ENCODE measurements around the gene TRPM1.

The TRPM1 gene

GRCh38 chr15:31020542-31020941, 81.0 kb downstream of the TRPM1 start:
- no peak for DNase-seq (ENCODE audit: low read depth in 2 of 2)

DNA sequence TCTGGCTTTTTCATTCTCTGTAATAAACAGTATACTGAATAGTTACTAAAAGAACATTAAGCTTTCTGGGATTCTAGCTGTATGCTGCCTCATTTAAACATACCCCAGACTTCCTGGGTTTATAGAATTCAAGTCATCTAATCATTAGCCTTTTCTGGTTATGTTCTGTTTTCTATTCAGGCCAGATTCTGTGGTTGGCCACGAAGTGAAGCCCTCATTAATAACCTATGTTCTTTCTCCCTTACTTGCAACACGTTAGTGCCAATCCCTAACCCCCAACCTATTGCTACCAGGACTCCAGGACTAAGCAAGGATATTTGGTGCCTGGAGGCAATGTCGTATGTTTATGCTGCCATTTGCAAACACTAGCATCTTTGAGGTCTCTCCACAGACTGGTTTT, 81.5 kb downstream of the TRPM1 start:
- DNase-seq (ENCODE audit: low read depth in 2 of 2) = no peak

- no peak for DNase-seq (ENCODE audit: low read depth in 2 of 2)
These were observed 84.2 kb downstream of the TRPM1 start for GRCh38 chr15:31017311-31017710.

DNA sequence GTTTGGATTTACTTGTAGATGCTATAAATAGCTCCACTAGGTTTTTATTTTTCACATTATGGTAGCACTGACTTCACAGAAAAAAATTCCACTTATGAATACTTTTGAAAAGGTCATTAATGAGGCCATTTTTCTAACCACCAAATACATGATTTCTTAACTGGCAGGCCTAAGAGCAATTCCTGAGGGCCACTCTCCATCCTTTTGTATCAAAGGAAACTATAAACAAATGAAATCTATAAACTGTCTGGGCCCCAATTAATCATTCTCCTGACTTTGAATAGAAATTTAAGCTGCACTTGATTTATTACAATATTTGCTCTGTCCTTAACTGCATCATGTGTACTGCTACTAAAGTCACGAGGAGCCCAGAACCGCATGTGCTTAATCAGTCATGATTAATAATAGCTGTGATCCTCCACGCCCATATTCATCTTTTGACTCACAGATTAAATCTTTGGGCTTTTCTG, 85.0 kb downstream of the TRPM1 start:
- DNase-seq (ENCODE audit: low read depth in 2 of 2) = no peak

GRCh38 chr15:31014608-31014925, 87.0 kb downstream of the TRPM1 start:
- no peak for DNase-seq (ENCODE audit: low read depth in 2 of 2)

DNA sequence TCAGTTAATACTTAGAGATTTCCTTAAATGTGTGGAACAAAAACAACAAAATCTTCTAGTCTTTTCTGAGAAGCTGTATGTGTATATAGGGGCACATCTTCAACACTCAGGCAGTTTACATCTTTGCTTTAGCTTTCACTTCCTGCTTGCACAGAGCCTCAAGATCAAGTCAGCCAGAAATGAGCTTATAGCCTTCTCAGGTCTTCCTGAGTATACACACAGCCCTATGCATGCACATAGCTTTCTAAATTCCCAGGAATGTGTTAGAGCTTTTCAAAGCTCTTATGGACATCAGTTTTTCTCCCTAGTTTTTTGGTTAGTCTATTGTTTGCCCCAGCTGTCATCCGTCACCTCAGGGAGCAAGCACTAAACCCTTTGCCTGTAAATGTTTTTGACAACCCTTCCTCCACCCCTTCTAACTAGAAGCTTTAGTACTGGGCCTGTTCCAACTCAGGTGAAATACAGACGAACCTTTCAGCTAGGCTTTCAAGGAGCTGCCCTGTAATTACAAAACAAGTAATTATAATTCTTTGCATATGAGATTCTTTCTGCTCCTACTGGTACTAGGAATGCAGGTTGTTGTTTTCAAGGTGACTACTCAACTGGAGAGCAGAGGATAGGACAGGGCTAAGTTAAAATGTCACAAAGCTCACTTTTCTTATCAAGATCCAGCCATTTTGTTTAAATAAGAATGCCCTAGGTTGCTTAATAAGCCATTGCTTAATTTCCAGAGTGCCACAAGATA, 87.5 kb downstream of the TRPM1 start:
- DNase-seq (ENCODE audit: low read depth in 2 of 2) = no peak

GRCh38 chr15:31012455-31012854, 89.1 kb downstream of the TRPM1 start:
- DNase-seq (ENCODE audit: low read depth in 2 of 2) = no peak

DNA sequence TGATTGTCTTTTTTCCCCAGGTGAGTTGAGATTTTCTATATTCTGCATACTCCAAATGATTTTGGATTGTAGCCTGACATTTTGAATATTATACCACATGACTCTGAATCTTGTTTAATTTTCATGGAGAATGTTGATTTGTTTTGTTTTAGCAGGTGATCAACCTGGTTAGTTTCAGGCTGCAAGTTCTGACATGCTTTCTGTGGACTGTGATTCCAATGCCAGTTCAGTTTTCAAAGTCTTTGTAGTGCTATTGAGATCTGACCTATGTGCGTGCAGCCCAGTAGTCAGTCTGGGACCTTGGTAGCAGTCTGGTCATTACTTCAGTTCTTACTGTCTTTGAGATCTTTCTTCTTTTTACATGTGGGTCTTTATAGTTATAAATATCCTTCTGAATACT, 91.5 kb downstream of the TRPM1 start:
- DNase-seq (ENCODE audit: low read depth in 2 of 2) = no peak

DNA sequence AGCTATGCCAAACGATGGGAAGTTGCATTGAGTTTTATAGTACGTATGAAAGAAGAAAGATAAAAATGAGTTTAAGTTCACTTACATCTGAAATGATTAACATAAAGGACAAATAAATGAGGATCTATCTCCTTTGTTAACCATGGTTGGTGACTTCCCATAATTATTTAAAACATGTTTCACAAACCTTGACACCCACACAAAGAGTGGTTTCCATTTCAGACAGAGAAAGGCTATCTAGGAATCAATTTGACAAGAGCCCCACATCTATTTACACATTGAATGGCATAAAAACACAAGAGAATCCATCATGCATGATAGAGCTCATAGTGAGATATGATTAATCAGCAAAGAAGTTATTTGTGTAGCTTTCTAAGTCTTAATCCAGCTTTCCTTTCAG, 95.9 kb downstream of the TRPM1 start:
- DNase-seq (ENCODE audit: low read depth in 2 of 2) = no peak

DNA sequence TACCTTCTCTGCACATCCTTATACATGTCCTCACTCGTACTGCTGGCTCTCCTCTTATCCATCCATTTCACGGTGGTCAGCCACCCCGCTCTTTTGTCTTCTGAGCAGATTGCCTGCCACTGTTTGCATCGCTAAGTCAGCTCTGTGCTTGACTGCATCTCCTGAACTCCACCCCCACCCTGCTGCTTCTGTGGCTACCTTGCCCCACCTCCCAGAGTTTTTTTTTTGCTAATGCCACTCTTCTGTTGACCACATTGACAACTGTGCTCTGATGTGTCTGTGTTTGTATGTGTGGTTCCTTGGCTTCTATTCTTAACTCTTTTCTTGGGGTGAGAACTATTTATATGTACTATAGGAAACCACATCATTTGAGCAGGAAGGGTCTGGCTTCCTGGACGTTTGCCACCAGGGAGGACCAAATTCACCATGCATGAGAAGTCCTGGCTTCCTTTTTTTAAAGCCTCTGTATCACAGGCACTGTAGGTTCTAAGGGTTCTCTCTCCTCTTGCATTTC, 97.2 kb downstream of the TRPM1 start:
- no peak for DNase-seq (ENCODE audit: low read depth in 2 of 2)

GRCh38 chr15:31001702-31002101, 99.8 kb downstream of the TRPM1 start:
- DNase-seq (ENCODE audit: low read depth in 2 of 2) = no peak

- DNase-seq (ENCODE audit: low read depth in 2 of 2) = no peak
These were observed 101.8 kb downstream of the TRPM1 start for GRCh38 chr15:30999729-31000128.

DNA sequence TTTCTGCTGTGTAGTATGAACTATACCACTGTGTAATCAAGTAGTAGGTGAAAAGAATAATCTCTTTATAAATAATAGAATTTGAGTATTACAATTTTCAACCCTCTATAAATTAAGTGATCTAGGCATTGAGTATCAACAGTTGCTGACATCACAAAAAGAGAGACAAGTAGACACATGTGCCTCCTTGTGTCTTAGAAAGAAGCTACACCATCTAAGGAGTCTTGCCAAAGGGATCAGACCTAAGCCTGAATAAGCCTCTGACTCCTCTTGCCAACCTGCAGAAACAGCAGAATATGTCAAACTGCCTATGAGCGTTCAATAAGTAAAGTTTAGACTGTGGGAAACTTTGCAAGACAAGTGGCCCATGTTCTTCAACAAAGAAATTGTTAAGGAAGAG, 104.3 kb downstream of the TRPM1 start:
- DNase-seq (ENCODE audit: low read depth in 2 of 2) = no peak

DNA sequence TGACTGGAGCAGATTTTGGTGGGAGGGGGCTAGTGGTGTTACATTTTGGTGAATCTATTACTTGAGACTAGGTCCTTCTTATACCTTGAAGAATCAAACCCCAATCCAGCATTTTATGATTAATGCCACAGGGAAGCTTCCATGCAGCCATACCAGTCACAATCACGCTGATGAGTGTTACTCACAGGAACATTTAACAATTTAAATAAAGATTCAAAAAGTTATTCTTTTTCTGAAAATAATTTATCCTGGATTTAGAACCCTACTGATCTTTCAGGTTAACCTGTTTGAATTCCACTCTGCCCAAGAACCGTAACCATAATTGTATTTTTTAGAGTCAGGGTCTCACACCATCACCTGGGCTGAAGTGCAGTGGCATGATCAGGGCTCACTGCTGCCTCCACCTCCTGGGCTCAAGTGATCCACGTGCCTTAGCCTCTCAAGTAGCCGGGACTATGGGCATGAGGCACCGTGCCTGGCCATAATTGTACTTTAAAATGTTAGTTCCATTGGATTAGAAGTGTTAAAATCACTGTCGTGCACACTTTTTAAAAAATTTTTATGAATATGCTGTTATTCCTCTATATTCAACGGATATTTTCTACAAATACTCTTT, 109.2 kb downstream of the TRPM1 start:
- no peak for DNase-seq (ENCODE audit: low read depth in 2 of 2)

GRCh38 chr15:30991255-30992235, 110.0 kb downstream of the TRPM1 start, which contains the start of gene MTMR10:
Gene MTMR10, minus strand, starts transcription at chr15:30991628. Its CDS starts 122 bp downstream, at chr15:30991506.
- peak; percentile 50 to 52 for DNase-seq (ENCODE audit: low read depth in 2 of 2)

DNA sequence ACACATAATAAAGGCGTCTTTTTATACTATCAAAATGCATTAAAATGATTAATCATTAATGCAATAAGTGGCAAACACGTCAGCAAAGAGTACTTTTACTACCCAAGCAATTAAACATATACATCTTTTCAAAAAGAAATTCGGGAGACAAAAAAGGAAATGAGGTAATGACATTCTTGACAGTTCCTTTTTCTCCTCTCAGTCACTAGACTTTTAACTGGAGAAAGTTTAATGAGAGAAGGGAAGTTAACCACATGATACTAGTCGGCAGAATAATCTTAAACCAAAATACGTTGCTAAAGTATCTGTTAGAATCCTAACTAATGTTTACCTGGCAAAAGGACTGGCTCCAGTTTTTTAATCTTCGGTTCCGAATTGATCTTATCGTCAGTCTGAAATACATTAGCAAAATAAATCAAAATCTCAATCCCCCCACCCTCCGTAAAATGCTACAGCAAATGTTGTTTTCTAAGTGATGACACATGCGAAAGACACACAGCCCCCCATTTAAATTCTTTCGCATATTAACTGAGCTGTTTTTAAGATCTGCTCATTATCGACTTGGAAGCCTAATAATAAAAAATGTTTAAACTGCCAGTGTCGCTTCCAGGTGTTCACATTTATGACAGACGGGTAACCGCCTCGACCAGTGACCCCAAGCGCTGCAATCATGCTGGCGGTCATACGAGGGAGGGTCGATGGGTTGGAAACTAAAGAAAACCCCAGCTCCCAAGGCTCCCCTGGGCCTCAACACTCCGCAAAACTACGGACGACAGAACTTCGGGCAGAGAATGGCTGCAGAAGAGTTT, 110.9 kb downstream of the TRPM1 start:
- DNase-seq (ENCODE audit: low read depth in 2 of 2) = no peak

DNA sequence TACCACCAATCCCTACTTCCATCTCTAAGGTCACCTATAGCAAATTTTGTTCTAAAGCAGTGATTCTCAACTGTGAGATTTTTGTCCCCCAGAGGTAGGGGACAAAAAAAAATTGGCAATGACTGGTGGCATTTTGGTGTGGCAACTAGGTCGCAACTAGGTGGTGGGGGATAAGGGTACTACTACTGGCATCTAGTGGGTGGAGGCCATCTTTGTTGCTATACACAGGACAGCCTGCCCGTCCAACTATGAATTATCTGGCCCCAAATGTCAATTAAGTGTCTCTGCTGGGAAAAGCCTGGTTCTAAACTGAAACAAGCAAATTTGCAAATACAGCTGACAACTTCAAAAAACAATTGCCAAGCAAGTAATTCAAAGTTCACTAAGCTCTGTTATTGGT, 111.5 kb downstream of the TRPM1 start:
- DNase-seq (ENCODE audit: low read depth in 2 of 2) = no peak

DNA sequence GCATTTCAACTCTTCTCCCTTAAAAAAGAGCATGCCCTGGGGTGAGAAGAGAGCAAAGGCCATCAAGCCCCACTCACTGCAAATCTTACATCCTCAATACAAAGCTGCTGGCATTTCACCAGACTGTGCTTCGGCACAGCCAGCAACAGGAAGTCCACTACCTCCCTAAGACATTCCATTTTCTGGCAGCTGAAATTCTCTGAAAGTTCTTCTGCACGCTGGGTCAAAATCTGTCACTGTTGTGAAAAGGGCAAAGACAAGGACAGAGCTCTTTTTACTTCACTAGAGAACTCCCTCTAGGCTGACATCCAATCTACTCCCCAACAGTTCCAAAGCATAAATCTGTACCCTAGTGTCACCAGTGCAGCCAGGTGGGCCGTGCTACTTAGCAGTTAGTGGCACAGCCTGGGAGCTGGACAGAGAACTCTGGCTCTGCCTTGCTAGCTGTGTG, 116.4 kb downstream of the TRPM1 start:
- DNase-seq (ENCODE audit: low read depth in 2 of 2) = no peak

GRCh38 chr15:30984542-30984941, 117.0 kb downstream of the TRPM1 start:
- no peak for DNase-seq (ENCODE audit: low read depth in 2 of 2)

DNA sequence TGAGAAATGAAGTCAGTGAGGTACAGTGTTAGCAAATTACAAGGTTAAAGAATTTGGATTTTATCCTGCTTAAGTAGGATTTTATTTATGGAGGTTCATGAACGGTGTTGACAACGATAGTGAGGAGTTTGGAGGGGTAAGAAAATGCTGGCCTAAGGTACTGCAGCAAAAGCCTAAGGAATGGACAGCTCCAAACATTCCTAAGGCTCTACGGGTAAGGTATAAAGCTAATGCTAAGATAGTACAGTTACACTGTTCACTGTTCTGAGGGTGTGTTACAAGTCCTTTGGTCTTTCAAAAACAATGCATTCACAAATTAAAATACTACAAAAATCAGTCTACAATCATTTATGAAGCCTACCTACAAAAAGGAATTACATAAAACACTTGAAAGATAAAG, 117.4 kb downstream of the TRPM1 start:
- no peak for DNase-seq (ENCODE audit: low read depth in 2 of 2)

GRCh38 chr15:30979457-30979856, 122.1 kb downstream of the TRPM1 start:
- DNase-seq (ENCODE audit: low read depth in 2 of 2) = no peak

Data from activated CD4-positive, alpha-beta T cell treated with anti-CD3 and anti-CD28 coated beads for 24 hours (primary cell).